Mucosa of gallbladder (tissue), 1 donor: ENCODE measurements around the gene LYZL6. TPM values are rescaled to one million over a fixed set of nuclear protein-coding genes. Genes with fewer than 3 reads are reported as not detected.
"Not testable (repeated sequence)": the region's sequence is repeated elsewhere in the genome, so short reads cannot be mapped to it uniquely, and the experiment has no call there.

Experiments used
- DNase-seq: peaks from one replicate; pipeline ENCODE4 v3.0.0-alpha.2; 2020; ENCODE audit warnings: low spot score
- total RNA-seq: library from RNA; stranded (reverse); gene quantifications from one replicate; pipeline ENCODE4 v1.2.1, GENCODE V29; 2021
- donor health status: DM: no; HTN: no; CAD: no.

LYZL6 gene
- total RNA-seq, 1 donor from 2014 or later: not detected

GRCh38 chr17:35947156-35947585 is 3.7 kb upstream of the LYZL6 start:
- peak; percentile 55 for DNase-seq

DNA sequence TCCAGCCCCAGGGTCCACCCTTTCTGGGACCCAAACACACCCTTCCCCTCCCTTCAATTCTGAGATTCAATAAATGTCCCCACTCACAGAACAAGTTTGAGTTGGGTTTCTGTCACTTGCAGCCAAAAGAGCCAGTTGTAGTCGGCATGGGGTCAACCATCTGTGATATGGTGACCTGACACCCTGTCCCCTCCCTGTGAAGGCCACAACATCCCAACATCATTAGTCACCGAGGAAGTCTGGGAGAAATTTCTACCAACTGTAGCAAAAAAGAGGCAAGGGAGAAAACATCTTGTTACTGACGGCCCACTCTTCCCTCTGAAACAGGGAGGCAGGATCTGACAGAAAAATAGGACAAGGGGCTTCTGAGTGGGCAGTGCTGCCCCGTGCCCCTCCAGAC is 638 bp upstream of the LYZL6 start:
- no peak for DNase-seq

- no peak for DNase-seq
Observed at GRCh38 chr17:35942588-35943186, 826 bp downstream of the LYZL6 start.

GRCh38 chr17:35938492-35938891 is 5.0 kb downstream of the LYZL6 start:
- DNase-seq: not testable (repeated sequence)

DNA sequence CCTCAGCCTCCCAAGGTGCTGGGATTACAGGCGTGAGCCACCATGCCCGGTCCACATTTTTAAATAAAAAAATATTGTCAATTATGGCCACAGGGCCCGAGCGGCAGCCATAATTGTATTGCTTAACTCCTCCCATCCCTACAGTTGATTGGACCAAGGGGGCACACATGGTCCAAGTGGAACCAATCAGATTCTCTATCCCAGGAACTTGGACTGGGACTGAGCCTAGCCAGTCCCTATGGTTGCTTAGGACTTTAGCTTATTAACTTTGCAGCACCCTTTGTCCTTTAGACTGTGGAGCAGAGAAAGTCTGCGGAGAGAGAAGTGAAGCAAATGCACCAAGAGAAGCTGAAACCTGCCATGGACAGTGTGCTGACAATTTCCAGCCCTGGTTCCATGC is 7.5 kb downstream of the LYZL6 start:
- no peak for DNase-seq

GRCh38 chr17:35934760-35935159 is 8.8 kb downstream of the LYZL6 start:
- peak; percentile 16 for DNase-seq

- DNase-seq: no peak
Observed at GRCh38 chr17:35932586-35932985, 10.9 kb downstream of the LYZL6 start.

GRCh38 chr17:35931794-35932425 is 11.6 kb downstream of the LYZL6 start:
- DNase-seq: no peak

GRCh38 chr17:35930211-35931065 is 13.1 kb downstream of the LYZL6 start, which contains the start of gene RDM1:
RDM1 (minus strand) TSS chr17:35930773; CDS start chr17:35930727, 46 bp downstream.
- DNase-seq: peak; percentile 66

- no peak for DNase-seq
Observed at GRCh38 chr17:35927714-35928113, 15.8 kb downstream of the LYZL6 start.

GRCh38 chr17:35923609-35924114 is 19.9 kb downstream of the LYZL6 start:
- no peak for DNase-seq

GRCh38 chr17:35920229-35920628 is 23.3 kb downstream of the LYZL6 start:
- no peak for DNase-seq

GRCh38 chr17:35918665-35919064 is 24.8 kb downstream of the LYZL6 start:
- no peak for DNase-seq

GRCh38 chr17:35917519-35918213 is 25.8 kb downstream of the LYZL6 start:
- DNase-seq: no peak

DNA sequence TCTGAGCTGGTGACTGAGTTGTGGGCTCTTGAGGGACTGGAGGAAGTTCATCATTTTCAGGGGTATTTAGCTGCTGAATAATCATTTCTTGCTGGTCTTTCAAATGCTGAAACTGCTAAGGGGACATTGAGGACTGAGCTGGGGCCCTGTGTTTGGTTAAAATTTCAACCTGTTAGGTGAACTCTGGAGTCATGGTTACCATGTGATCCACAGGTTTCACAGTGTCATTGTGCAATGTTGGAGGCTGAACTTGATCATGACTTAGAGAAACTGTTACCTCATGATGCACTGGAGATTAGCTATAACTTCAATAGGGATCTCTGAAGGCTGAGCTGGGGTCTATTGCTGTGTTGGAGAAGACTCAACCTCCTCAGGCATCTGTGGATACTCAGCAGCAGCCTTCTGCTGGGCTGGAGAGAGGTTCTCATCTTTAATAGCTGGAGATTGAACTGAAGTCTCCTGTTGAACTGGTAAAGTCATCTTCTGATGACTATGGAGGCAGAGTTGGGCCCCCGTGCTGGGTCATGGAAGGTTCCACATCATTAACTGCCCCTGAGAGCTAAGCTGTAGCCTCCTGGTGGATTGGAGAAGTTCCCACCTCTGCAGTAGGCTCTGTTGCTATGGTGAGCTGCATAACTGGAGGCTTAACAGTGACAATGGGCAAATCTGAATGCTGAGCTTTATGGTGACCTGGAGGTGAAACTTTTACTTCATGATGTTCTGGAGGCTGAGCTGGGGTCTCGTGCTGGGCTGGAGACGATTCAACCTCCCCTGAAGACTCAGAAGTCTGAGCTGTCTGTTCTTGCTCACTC is 28.2 kb downstream of the LYZL6 start:
- DNase-seq: no peak

DNA sequence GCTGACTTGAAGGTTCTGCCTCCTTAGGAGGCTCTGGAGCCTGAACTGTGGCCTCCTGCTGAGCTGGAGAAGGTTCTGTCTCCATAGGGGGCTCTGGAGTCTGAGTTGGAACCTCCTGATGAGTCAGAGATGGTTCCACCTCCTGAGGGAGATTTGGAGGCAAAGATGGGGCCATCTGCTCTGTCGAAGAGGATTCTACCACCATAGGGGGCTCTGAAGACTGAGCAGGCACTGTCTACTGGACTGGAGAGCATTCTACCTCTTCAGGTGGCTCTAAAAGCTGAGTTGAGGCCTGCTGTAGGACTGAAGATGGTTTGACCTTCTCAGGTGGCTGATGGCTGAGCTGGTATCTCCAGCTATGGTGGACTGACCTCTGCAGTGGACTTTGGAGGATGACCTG is 29.2 kb downstream of the LYZL6 start:
- no peak for DNase-seq

GRCh38 chr17:35913609-35914008 is 29.9 kb downstream of the LYZL6 start:
- no peak for DNase-seq

- no peak for DNase-seq
Observed at GRCh38 chr17:35912942-35913341, 30.6 kb downstream of the LYZL6 start.

DNA sequence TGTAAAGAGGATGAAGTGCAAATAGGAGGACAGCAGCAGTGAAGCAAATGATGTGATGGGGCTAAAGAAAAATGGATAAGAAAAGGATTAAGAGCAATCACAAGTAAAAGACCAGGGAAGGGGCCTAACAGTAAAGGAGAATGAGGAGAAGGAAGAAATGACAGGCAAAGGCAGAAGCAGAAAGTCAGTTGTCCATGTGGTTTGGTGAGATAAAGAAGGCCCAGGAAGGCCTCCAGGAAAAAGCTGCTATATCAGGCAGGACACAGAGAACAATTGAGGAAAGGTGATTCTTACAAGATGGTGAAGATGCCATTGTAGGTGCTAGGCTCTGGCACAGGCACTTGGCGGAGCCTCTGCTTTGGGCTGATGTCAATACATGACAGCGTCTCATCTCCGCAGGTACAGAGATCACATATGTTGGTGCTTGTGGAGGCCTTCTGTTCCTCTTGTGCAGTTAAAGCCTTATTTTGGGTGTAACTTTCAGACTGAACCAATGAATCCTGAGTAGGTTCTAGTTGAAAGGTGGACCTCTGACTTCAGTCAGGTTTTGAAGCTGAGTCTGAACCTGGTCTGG is 31.1 kb downstream of the LYZL6 start:
- DNase-seq: no peak

DNA sequence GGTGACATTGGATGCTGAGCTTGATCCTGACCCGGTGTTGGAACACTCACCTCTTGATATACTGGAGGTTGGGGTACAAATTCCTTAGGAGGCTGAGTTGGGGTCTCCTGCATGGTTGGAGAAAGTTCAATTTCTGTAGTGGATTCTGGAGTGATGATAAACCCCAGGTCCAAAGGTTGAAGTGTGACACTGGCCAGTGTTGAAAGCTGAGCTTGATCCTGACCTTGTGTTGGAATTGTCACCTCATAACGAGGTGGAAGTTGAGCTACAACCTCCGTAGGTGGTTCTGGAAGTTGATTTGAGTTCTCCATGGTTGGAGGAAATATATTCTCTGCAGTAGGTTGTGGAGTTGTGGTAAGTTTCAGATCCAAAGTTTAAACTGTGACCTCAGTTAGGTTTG is 34.1 kb downstream of the LYZL6 start:
- DNase-seq: no peak

DNA sequence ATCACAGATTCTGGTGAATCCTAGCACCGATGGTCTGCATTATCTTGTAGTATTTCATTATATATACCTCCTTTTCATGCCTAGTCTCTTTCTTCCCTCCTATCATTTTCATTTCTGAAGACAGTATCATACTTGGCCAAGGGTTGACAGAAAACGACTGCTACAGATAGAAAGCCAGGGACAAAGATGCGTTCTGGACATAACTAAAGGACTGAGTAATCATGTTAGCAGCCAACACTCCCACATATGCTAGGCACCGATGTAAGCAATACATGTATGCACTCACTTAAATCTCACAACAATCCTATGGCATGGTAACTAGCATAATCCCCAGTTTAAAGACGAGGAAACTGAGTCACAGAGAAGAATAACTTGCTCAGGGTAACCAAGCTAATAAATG is 35.8 kb downstream of the LYZL6 start:
- DNase-seq: no peak
